COLO668 (cell line): ENCODE measurements around the gene ALDH1A2.

Source experiments
- DNase-seq: peaks from one replicate; lab custom pipeline; 2025; ENCODE audit not compliant: unreplicated experiment; lab: John Stamatoyannopoulos, UW

The ALDH1A2 gene

DNA sequence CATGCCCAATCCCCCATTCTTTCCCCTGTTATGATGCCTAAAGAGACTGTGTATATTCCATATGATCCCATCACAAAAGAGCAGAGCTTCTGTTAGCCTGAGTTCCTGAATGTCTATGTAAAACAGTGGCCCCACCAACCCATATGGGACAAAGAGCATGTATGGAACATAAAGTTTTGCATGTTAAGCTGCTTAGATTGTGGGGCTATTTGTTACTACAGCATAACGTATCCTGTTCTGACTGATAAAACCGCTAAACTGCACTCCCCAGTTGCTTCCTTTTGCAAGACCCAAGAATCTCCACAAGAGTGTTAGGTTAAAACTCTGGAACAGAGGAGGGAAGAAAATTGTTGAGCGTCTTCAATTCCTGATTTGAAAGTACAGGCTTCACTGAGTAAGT is 154.8 kb downstream of the ALDH1A2 start:
- no peak for DNase-seq

GRCh38 chr15:57909388-57909787 is 156.1 kb downstream of the ALDH1A2 start:
- DNase-seq, result no peak

DNA sequence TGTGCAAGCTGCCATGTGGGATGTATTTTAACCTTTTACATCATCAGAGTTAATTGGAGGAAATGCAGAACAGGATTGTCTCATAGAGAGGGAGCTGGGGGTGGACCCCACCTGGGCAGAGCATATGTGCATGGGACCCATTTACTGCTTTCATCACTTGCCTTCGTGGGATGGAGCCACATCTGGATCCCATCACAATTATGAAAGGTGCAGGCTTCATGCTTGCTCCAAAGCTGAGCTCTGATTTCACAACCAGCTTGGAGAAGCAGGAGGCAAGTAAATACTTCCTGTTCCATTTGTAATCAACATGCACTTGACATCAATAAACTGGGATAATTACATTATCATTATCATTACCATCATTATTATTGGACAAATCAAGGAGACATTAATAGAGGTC is 161.9 kb downstream of the ALDH1A2 start:
- DNase-seq, result no peak
